Amniotic epithelial cell (primary cell): ENCODE measurements around the gene CHID1.
A peak's percentile ranks its signal among the peaks of the same experiment; 100 is the strongest.

Source experiments
- DNase-seq: peaks from one replicate; pipeline ENCODE4 v3.0.0-alpha.2; 2010; ENCODE audit warnings: low read depth

CHID1 gene

GRCh38 chr11:887589-887988 lies 23.0 kb downstream of the CHID1 start:
- DNase-seq: no peak

DNA sequence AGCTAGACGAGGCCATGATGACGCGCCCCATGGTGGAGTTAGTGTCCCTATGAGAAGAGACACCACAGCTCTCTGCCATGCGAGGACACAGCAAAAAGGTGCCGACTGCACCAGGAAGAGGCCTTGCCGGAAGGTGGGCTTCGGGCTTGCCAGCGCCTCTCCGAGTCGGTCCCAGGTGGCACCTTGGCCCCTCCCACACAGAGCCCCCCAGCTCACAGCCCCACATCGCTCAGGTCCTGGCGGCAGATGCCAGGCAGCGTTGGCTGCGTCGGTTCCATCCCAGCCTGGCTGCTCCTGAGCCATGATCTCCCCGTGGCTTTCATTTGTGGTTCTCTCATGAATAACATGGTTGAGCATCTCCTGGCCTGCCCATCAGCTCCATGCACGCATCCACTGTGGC lies 24.0 kb downstream of the CHID1 start:
- DNase-seq: no peak

DNA sequence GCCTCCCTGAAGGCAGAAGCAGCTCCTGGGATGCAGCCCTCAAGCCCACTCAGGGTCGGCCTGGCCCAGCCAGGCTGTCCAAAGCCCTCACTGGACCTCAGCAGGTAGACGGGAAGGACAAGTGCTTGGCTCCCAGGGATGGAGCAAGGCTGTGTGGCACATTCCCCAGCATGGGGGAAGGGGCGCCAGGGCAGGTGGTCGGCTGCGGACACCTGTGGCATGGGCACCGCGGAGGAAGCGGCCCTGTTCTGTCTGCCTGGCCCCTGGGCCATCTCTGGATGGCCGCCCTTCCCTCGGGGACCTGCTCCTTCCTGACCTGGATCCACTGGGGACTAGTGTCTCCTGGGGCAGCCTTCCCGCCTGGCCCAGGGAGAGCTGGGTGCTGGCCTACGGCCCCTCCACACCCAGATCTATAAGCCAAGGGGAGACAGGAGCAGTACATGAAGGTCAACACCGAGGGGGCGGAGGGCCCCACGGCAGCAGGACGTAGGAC lies 26.0 kb downstream of the CHID1 start:
- DNase-seq: no peak

- DNase-seq: no peak
These were observed 27.1 kb downstream of the CHID1 start for GRCh38 chr11:883527-883926.

DNA sequence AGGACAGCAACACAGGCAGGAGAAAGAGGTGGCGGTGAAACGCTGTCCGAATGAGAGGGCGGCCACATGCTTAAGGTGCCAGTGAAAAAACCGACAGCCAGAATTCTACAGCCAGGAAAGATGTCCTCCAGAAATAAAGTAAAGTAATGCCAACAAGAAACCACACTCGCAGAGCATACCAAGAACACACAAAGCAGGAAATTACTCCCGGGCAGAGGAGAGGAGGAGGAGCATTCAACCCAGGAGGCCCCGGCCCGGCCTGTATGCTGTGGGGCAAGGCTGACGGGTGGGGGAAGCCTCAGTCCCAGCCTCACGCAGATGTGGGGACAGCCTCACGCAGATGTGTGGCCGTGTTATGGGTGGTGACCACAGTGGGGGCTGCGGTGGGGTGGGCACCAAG lies 28.0 kb downstream of the CHID1 start:
- DNase-seq: peak; percentile 58

DNA sequence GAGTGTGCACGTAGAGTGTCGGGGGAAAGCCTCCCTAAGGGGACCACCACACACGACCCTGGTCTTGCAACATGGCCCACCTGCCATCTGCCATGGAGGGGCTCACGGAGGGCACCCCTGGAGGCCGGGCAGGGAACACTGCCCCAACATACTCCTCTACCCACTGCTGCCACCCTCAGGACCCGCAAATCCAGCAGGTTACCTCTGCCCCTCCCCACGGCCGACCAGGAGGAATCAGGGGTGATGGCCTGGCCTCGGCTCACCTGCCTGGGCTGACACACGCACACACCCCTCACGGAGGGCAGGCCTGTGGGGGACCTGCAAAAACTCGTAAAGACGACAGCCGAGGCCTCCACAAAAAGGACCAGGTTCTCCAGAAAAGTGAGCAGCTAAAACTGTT lies 30.2 kb downstream of the CHID1 start:
- no peak for DNase-seq

DNA sequence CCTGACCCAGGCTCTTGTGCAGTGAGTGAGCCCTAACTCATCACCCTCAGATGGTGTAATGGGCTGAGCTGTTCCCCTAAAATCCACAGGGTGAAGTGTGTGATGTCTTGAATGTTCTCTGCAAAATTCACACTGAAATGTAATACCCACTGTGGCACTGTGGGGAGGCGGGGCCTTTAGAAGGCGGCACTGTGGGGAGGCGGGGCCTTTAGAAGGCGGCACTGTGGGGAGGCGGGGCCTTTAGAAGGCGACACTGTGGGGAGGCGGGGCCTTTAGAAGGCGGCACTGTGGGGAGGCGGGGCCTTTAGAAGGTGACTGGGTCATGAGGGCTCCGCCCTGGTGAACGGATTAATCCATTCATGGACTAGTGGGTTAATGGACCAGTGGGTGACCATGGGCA lies 33.0 kb downstream of the CHID1 start:
- DNase-seq: no peak

- no peak for DNase-seq
These were observed 34.1 kb downstream of the CHID1 start for GRCh38 chr11:876545-876944.

- DNase-seq: no peak
These were observed 34.8 kb downstream of the CHID1 start for GRCh38 chr11:875769-876301.

GRCh38 chr11:875203-875602 lies 35.4 kb downstream of the CHID1 start:
- DNase-seq: no peak

GRCh38 chr11:873706-874105 lies 36.9 kb downstream of the CHID1 start:
- DNase-seq: no peak

GRCh38 chr11:872799-873198 lies 37.8 kb downstream of the CHID1 start:
- no peak for DNase-seq

- no peak for DNase-seq
These were observed 39.1 kb downstream of the CHID1 start for GRCh38 chr11:871472-871871.

- DNase-seq: no peak
These were observed 40.2 kb downstream of the CHID1 start for GRCh38 chr11:870418-870817.

DNA sequence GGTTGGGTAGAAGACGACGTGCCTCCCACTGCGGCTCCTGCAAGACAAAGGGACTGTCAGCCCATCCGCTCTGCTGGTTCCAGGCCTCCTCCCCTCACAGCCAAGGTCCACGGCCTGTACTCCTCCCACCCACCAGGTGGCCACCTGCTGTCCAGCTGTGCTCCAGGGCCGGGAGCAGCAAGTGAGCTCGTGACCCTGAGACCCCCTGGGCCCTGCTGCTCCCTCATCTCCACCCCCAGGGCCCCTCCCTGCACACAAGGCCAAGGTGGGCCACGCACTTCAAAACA lies 40.5 kb downstream of the CHID1 start:
- DNase-seq: no peak

DNA sequence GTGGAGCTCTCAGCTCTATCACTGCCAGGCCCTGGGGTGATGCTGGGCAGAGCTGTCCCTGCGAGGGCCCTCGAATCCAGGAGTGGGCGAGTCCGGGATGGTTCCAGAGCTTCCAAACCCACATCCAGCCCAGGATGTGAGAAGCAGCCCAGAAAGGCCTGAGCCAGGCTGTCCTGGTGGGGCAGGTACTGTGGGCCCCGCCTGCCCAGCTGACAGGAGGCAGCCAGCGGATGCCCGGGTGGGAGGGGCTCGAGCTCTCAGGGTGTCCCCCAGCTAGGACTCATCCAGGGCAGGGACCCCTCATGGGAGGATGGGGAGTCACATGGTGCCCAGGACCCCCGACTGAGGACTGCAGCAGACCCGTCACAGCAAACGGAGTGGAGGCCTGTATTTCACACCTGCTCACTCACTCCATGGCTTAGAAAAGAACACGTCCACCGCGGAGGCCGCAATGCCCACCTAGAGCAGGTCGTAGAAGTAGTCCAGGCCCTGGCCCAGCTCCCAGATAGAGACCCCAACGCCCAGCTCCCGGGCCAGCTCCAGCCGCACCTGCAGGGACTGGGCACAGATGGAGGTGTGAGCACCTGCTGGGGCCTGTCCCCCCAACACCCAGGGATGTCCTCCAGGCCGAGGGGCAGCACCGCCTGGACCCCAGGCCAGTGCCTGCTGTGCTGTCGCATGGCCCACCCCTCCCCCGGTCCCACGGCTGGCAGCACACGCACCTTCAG lies 41.0 kb downstream of the CHID1 start:
- no peak for DNase-seq

- DNase-seq: no peak
These were observed 41.8 kb downstream of the CHID1 start for GRCh38 chr11:868802-869201.

- DNase-seq: no peak
These were observed 42.2 kb downstream of the CHID1 start for GRCh38 chr11:868394-868793.

- DNase-seq: no peak
These were observed 42.7 kb downstream of the CHID1 start for GRCh38 chr11:867856-868358.

GRCh38 chr11:866481-866880 lies 44.1 kb downstream of the CHID1 start:
- DNase-seq: no peak

DNA sequence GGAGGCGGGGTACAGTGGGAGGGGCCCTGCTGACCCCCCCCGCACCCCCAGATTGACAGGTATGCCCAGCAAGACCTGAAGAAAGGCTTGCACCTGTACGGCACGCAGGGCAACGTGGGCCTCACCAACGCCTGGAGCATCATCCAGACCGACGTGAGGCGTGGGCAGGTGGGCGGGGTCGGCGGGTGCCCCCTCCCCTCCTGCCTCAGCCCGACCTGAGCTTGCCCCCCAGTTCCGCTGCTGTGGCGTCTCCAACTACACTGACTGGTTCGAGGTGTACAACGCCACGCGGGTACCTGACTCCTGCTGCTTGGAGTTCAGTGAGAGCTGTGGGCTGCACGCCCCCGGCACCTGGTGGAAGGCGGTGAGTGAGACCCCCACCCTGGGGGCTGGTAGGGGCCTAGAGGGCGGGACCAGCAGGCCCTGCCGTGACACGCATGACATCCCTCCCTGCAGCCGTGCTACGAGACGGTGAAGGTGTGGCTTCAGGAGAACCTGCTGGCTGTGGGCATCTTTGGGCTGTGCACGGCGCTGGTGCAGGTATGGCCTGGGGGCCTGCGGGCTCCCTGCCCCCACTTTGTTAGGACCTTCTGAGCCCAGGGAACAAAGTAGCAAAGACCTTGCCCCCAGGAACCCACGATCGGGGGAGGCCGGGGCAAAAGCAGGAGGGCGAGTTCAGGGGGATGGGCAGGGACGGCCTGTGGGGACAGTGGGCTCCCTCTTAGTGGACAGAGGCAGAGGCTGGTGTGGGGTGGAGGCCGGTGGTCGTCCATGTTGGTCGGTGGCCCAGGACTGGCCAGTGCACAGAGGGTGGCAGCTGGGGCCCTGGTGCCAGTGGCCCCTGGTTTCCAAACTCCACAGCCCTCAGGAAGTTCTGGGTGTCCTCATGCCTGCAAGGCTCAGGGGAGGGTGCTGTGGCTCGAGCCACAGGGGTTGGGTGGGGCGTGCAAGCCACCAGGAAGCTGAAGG lies 44.9 kb downstream of the CHID1 start:
- DNase-seq: no peak

DNA sequence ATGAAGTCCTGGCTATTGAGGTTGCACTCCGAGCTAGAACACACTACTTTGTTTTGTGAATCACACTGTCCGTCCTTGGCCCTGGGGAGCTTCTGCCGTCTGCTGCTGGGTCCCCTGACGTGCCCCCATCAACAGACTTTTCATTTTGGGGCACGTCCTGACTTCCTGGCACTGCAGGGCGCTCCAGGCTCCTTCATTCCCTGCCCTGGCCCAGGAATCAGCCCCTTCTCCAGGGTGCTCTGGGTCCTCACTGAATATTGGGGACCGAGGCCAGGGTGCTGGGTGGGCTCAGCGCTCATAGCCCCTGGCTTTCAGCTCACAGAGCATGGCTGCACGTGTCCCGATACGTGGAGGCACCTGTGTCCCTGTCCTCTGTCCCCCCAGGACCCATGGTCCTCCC lies 45.7 kb downstream of the CHID1 start:
- DNase-seq: no peak
